Uterus (tissue), 4 donors: ENCODE data around the gene TEX2. TPM values are rescaled to one million over a fixed set of nuclear protein-coding genes. Genes with fewer than 3 reads are reported as not detected.

Source experiments
- DNase-seq, 2 donors: peaks; one replicate each; pipeline ENCODE4 v3.0.0-alpha.2; 2019 to 2020
- H3K27ac ChIP-seq, 2 donors: fragments of 200-600 bp; sonication (generic); 1 replicate in 1 of 2; 2 replicates in 1 of 2; pipeline ENCODE4 v1.5.1; 2016 to 2018
- H3K27me3 ChIP-seq, 2 donors: fragments of 200-600 bp; sonication (generic); one replicate each; pipeline ENCODE4 v1.5.1; 2018 to 2019; ENCODE audit warnings: control low read depth in 1 of 2
- H3K36me3 ChIP-seq, 2 donors: fragments of 200-600 bp; sonication (generic); one replicate each; pipeline ENCODE4 v1.5.1; 2019; ENCODE audit warnings: control low read depth in 1 of 2
- H3K4me1 ChIP-seq, 2 donors: fragments of 200-600 bp; sonication (generic); one replicate each; pipeline ENCODE4 v1.5.1; 2018 to 2019; ENCODE audit warnings: control low read depth in 1 of 2
- H3K4me3 ChIP-seq, 2 donors: fragments of 200-600 bp; sonication (generic); 1 replicate in 1 of 2; 2 replicates in 1 of 2; pipeline ENCODE4 v1.5.1; 2018 to 2019; ENCODE audit warnings: mild to moderate bottlenecking in 1 of 2
- H3K9me3 ChIP-seq, 2 donors: fragments of 200-600 bp; sonication (generic); one replicate each; pipeline ENCODE4 v1.5.1; 2019; ENCODE audit warnings: control low read depth in 1 of 2
- POLR2A ChIP-seq, 2 donors: fragments of 450-650 bp; IDR thresholded peaks; one replicate each; pipeline ENCODE4 v1.6.1; 2016; ENCODE audit warnings: antibody characterized with exemption in 2 of 2, mild to moderate bottlenecking in 1 of 2, moderate library complexity in 1 of 2
- intact Hi-C: fragments of 100-400 bp; cut with DNase I; formaldehyde crosslinking; loops from one replicate; pipeline ENCODE4 v1.15.1; 2023; ENCODE audit warnings: low total_unique reads
- total RNA-seq, 4 donors: library from RNA; depleted of rRNA in 3 of 4; stranded (reverse); fragments of >200 nt in 3 of 4; gene quantifications; one replicate each; pipeline versions ENCODE4 v1.1.0 to v1.2.4, GENCODE V29; 2014 to 2023
- TF ChIP-seq, protein P1 (sequence below), 4 experiments: fragments of 200-600 bp in 2 of 4; fragments of 450-650 bp in 2 of 4; sonication (generic) in 2 of 4; IDR thresholded peaks; one replicate each; pipeline ENCODE4 v1.5.1; 2016 to 2019; ENCODE audit warnings: antibody characterized with exemption in 4 of 4, mild to moderate bottlenecking in 2 of 4, moderate library complexity in 1 of 4
- donor health status: DM: yes; HTN: yes; CAD: no.

TEX2 gene
- total RNA-seq, 4 donors from 2014 or later: 23.8 to 43.4 (median 35.6) TPM

- intact Hi-C loops: no loop called here
- no peak for DNase-seq
These were observed 41.5 kb upstream of the TEX2 start for GRCh38 chr17:64304551-64304950.

DNA sequence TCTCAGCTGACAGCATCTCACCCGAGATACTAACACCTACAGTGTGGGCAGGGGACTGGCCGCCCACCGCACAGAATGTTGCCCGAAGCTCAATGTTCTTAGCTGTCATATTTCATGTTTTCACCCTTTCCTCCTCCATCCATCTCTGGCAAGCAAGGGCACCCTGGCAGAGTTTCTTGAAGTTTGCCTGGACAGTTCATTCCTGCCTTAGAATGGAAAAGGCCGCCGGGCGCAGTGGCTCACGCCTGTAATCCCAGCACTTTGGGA is 37.6 kb upstream of the TEX2 start:
- TF ChIP-seq POLR2A (IDR thresholded peaks at IDR 0.05): no peak
- TF ChIP-seq, protein P1, sequence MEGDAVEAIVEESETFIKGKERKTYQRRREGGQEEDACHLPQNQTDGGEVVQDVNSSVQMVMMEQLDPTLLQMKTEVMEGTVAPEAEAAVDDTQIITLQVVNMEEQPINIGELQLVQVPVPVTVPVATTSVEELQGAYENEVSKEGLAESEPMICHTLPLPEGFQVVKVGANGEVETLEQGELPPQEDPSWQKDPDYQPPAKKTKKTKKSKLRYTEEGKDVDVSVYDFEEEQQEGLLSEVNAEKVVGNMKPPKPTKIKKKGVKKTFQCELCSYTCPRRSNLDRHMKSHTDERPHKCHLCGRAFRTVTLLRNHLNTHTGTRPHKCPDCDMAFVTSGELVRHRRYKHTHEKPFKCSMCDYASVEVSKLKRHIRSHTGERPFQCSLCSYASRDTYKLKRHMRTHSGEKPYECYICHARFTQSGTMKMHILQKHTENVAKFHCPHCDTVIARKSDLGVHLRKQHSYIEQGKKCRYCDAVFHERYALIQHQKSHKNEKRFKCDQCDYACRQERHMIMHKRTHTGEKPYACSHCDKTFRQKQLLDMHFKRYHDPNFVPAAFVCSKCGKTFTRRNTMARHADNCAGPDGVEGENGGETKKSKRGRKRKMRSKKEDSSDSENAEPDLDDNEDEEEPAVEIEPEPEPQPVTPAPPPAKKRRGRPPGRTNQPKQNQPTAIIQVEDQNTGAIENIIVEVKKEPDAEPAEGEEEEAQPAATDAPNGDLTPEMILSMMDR (IDR thresholded peaks at IDR 0.05): no peak
- H3K4me1 ChIP-seq: no peaks in the 10 kb centered on the region
- no peaks in the 10 kb centered on the region for H3K27me3 ChIP-seq
- intact Hi-C loops: no loop called here
- no peak for DNase-seq
- no peak overlapping the region for H3K27ac ChIP-seq
- no peaks in the 10 kb centered on the region for H3K9me3 ChIP-seq
- no peak overlapping the region for H3K4me3 ChIP-seq
- no peaks in the 10 kb centered on the region for H3K36me3 ChIP-seq

More at GRCh38 chr17:64304551-64304950, 41.5 kb upstream of the TEX2 start:
- Histone ChIP-seq H3K4me3 (no peak overlapping the region), H3K9me3 (no peaks in the 10 kb centered on the region), H3K27me3 (no peaks in the 10 kb centered on the region), H3K4me1 (no peaks in the 10 kb centered on the region), H3K36me3 (no peaks in the 10 kb centered on the region), H3K27ac (no peak overlapping the region)
- TF ChIP-seq POLR2A (IDR thresholded peaks at IDR 0.05): no peak
- TF ChIP-seq, protein P1 (IDR thresholded peaks at IDR 0.05): no peak

DNA sequence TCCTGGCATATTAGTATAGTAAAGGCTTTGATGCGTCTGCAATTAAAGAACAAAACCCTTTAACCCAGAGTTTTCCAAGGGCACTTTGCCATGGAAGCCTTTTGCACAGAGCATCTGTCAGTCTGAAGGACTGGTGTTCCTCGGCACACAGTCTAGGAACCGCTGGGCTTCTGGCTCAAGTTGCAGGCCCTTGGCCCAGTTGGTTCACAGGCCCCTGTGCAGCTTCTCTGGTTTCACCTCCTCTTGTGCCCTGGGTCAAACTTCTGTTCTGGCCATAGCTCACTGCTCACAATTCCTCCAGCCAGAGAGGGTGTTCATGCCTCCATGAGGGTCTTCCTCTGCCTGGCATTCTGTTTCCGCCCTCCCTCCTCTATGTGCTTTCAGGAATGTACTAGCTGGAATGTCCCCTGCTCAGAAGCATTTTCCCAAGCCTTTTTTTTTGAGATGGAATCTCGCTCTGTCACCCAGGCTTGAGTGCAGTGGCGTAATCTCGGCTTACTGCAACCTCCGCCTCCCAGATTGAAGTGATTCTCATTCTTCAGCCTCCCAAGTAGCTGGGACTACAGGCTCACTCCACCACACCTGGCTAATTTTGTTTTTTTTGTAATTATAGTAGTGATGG is 34.5 kb upstream of the TEX2 start:
- TF ChIP-seq, protein P1 (IDR thresholded peaks at IDR 0.05): no peak
- TF ChIP-seq POLR2A (IDR thresholded peaks at IDR 0.05): no peak
- no peaks in the 10 kb centered on the region for H3K27me3 ChIP-seq
- intact Hi-C loops: no loop called here
- H3K27ac ChIP-seq: no peak overlapping the region
- H3K36me3 ChIP-seq: no peaks in the 10 kb centered on the region
- H3K4me3 ChIP-seq: no peak overlapping the region
- H3K4me1 ChIP-seq: no peaks in the 10 kb centered on the region
- no peak for DNase-seq
- no peaks in the 10 kb centered on the region for H3K9me3 ChIP-seq

DNA sequence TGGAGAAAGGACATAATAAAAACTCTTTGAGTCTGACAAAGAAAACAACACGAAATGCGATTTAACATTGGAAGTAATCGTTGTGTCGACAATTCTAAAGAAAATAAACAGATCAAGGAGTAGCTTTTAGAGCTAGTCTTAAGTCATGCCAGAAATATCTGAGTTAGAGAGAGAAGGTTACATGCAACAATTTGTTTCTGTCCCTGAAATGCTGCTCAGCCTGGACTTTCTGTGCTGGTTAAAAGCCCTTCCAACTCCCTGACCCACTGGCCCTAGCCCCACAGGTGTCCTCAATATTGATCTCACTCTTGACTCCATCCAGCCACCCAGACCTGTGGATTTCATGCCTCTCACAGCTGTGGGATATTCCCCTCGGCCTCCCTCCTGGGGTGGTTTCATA is 33.2 kb upstream of the TEX2 start:
- Histone ChIP-seq H3K9me3 (no peaks in the 10 kb centered on the region), H3K27me3 (no peaks in the 10 kb centered on the region), H3K4me1 (no peaks in the 10 kb centered on the region), H3K27ac (no peak overlapping the region), H3K4me3 (no peak overlapping the region), H3K36me3 (no peaks in the 10 kb centered on the region)
- no peak for TF ChIP-seq POLR2A (IDR thresholded peaks at IDR 0.05)
- TF ChIP-seq, protein P1 (IDR thresholded peaks at IDR 0.05): no peak
- intact Hi-C loops: no loop called here
- DNase-seq: no peak

DNA sequence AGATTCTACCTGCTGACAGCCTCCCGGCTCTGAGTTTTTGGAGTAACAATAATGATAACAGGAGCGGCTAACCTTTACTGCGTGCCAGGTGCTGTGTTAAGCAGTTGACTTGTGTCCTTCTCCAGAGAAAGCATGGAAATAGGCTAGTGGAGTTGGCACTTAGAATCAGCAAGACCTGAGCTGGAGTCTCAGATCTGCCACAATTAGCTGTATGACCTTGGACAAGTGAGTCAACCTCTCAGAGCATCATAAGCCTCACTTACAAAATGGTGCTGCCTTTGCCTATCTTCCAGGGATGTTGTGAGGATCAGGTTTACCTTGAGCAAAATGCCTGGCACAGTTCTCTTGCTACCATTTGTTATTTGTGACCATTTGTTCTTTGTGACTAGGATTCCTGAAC is 32.1 kb upstream of the TEX2 start:
- H3K4me1 ChIP-seq: no peaks in the 10 kb centered on the region
- intact Hi-C loops: no loop called here
- H3K27me3 ChIP-seq: no peaks in the 10 kb centered on the region
- H3K9me3 ChIP-seq: no peaks in the 10 kb centered on the region
- no peak for DNase-seq
- no peaks in the 10 kb centered on the region for H3K36me3 ChIP-seq
- H3K4me3 ChIP-seq: no peak overlapping the region
- no peak overlapping the region for H3K27ac ChIP-seq
- no peak for TF ChIP-seq POLR2A (IDR thresholded peaks at IDR 0.05)
- TF ChIP-seq, protein P1 (IDR thresholded peaks at IDR 0.05): no peak
